IMR-90 (cell line): Measurements from ENCODE around the gene MAN1C1. TPM values are rescaled to one million over a fixed set of nuclear protein-coding genes. Genes with fewer than 3 reads are reported as not detected.

Source experiments
- ATAC-seq: fragments of 200-7000 bp; cut with Tn5 transposase; 2 replicates; pipeline ENCODE4 v1.9.1; 2020; ENCODE audit warnings: low read depth, mild to moderate bottlenecking, moderate library complexity
- BruUV-seq: library from RNA; stranded (reverse); fragments of 400-500 nt; replicated peaks from 2 replicates; lab custom pipeline; 2021; lab: Mats Ljungman, UMichigan
- CTCF ChIA-PET: fragments of 300-600 bp; formaldehyde crosslinking; extraction: SDS; loops from one replicate; lab custom pipeline; 2021; ENCODE audit warnings: antibody characterized with exemption; lab: Yijun Ruan, JAX
- POLR2A ChIA-PET: fragments of 300-600 bp; sonication (Branson Sonifier 250); formaldehyde crosslinking; loops from one replicate; lab custom pipeline; 2022; ENCODE audit warnings: antibody characterized with exemption; ENCODE audit not compliant: unreplicated experiment; lab: Charles Lee
- DNase-seq: peaks from one replicate; pipeline ENCODE4 v3.0.0; 2013
- H2AFZ ChIP-seq: replicated peaks from 2 replicates; pipeline ENCODE3; 2013; ENCODE audit warnings: low read length, mild to moderate bottlenecking; ENCODE audit not compliant: poor library complexity
- H2AK5ac ChIP-seq: 2 replicates; pipeline ENCODE4 v1.6.1; 2013; ENCODE audit warnings: low read depth, low read length, inconsistent platforms
- H2AK9ac ChIP-seq: replicated peaks from 2 replicates; pipeline ENCODE3; 2013; ENCODE audit warnings: mild to moderate bottlenecking, low read depth, low read length, moderate library complexity; ENCODE audit not compliant: poor library complexity
- H2BK120ac ChIP-seq: 2 replicates; pipeline ENCODE4 v1.6.1; 2013; ENCODE audit warnings: low read depth, low read length, inconsistent platforms
- H2BK15ac ChIP-seq: 3 replicates; pipeline ENCODE4 v1.6.1; 2013; ENCODE audit warnings: low read depth, low read length, inconsistent platforms
- H2BK20ac ChIP-seq: 2 replicates; pipeline ENCODE4 v1.6.1; 2013; ENCODE audit warnings: low read depth, mild to moderate bottlenecking, inconsistent platforms, low read length, moderate library complexity
- H2BK5ac ChIP-seq: 2 replicates; pipeline ENCODE4 v1.6.1; 2013; ENCODE audit warnings: mild to moderate bottlenecking, low read depth, low read length, inconsistent platforms; ENCODE audit not compliant: poor library complexity, severe bottlenecking
- H3K14ac ChIP-seq: replicated peaks from 2 replicates; pipeline ENCODE4 v1.6.1; 2013; ENCODE audit warnings: low read depth, low read length, inconsistent platforms
- H3K18ac ChIP-seq: 2 replicates; pipeline ENCODE4 v1.6.1; 2013; ENCODE audit warnings: low read depth, low read length, control low read depth
- H3K23ac ChIP-seq: 2 replicates; pipeline ENCODE4 v1.6.1; 2013; ENCODE audit warnings: low read depth, low read length, inconsistent platforms
- H3K27ac ChIP-seq: 2 replicates; pipeline ENCODE4 v1.5.1; 2013; ENCODE audit warnings: mild to moderate bottlenecking, control low read depth, low read length; ENCODE audit not compliant: insufficient read depth
- H3K27me3 ChIP-seq: 2 replicates; pipeline ENCODE4 v1.6.1; 2013; ENCODE audit warnings: low read length; ENCODE audit not compliant: control insufficient read depth, insufficient read depth
- H3K36me3 ChIP-seq: 2 replicates; pipeline ENCODE4 v1.6.1; 2013; ENCODE audit warnings: low read length, mixed read lengths; ENCODE audit not compliant: control insufficient read depth, insufficient read depth
- H3K4ac ChIP-seq: 2 replicates; pipeline ENCODE4 v1.6.1; 2013; ENCODE audit warnings: low read depth, low read length, inconsistent platforms
- H3K4me1 ChIP-seq: 2 replicates; pipeline ENCODE4 v1.6.1; 2013; ENCODE audit warnings: low read length, mixed read lengths; ENCODE audit not compliant: control insufficient read depth, insufficient read depth
- H3K4me2 ChIP-seq: 2 replicates; pipeline ENCODE4 v1.6.1; 2013; ENCODE audit warnings: low read depth, mild to moderate bottlenecking, control low read depth, low read length, moderate library complexity
- H3K4me3 ChIP-seq: 2 replicates; pipeline ENCODE4 v1.5.1; 2013; ENCODE audit warnings: low read depth, mild to moderate bottlenecking, control low read depth, low read length, moderate library complexity; ENCODE audit not compliant: insufficient read depth
- H3K56ac ChIP-seq: 2 replicates; pipeline ENCODE4 v1.6.1; 2013; ENCODE audit warnings: low read length, inconsistent platforms; ENCODE audit not compliant: insufficient read depth; ENCODE audit errors: extremely low read depth
- H3K79me1 ChIP-seq, 2 experiments: 2 replicates each; pipeline ENCODE4 v1.6.1; 2013; ENCODE audit warnings: low read length in 2 of 2, inconsistent platforms in 1 of 2, low read depth in 1 of 2
- H3K9ac ChIP-seq: 2 replicates; pipeline ENCODE4 v1.6.1; 2013; ENCODE audit warnings: low read depth, low read length, control low read depth
- H3K9me1 ChIP-seq: 2 replicates; pipeline ENCODE4 v1.6.1; 2013; ENCODE audit warnings: low read length, inconsistent platforms; ENCODE audit not compliant: insufficient read depth
- H3K9me3 ChIP-seq: 2 replicates; pipeline ENCODE4 v1.6.1; 2013; ENCODE audit warnings: low read length; ENCODE audit not compliant: control insufficient read depth, insufficient read depth
- H4K20me1 ChIP-seq: 2 replicates; pipeline ENCODE4 v1.6.1; 2013; ENCODE audit warnings: low read length, inconsistent platforms; ENCODE audit not compliant: insufficient read depth
- H4K5ac ChIP-seq: 2 replicates; pipeline ENCODE4 v1.6.1; 2013; ENCODE audit warnings: mild to moderate bottlenecking, low read depth, low read length, control low read depth
- H4K8ac ChIP-seq, 2 experiments: 2 replicates each; pipeline ENCODE4 v1.6.1; 2013; ENCODE audit warnings: low read depth in 2 of 2, low read length in 2 of 2, control low read depth in 1 of 2, inconsistent platforms in 1 of 2
- H4K91ac ChIP-seq: 2 replicates; pipeline ENCODE4 v1.6.1; 2013; ENCODE audit warnings: low read depth, low read length, inconsistent platforms; ENCODE audit not compliant: insufficient read depth
- BHLHE40 ChIP-seq: fragments of 150-350 bp; IDR thresholded peaks from 2 replicates; pipeline ENCODE4 v1.6.1; 2016; ENCODE audit warnings: mild to moderate bottlenecking, low read depth, low read length
- CEBPB ChIP-seq: IDR thresholded peaks from 2 replicates; pipeline ENCODE4 v1.6.1; 2012; ENCODE audit warnings: low read depth, low read length, improper control_type of control experiment
- CHD1 ChIP-seq: IDR thresholded peaks from 2 replicates; pipeline ENCODE4 v1.6.1; 2012; ENCODE audit warnings: low read depth, low read length, improper control_type of control experiment
- CTCF ChIP-seq: conservative IDR thresholded peaks from 2 replicates; pipeline ENCODE4 v1.5.1; 2012; ENCODE audit warnings: mild to moderate bottlenecking, low read depth, low read length, improper control_type of control experiment
- ELK1 ChIP-seq: fragments of 150-350 bp; IDR thresholded peaks from 2 replicates; pipeline ENCODE4 v1.6.1; 2016; ENCODE audit warnings: low read depth, mild to moderate bottlenecking, low read length, moderate library complexity, borderline replicate concordance
- FOS ChIP-seq: fragments of 150-350 bp; IDR thresholded peaks from 2 replicates; pipeline ENCODE4 v1.6.1; 2016; ENCODE audit warnings: low read depth, low read length
- MAFK ChIP-seq: IDR thresholded peaks from 2 replicates; pipeline ENCODE4 v1.6.1; 2012; ENCODE audit warnings: low read depth, low read length, improper control_type of control experiment
- MAZ ChIP-seq: IDR thresholded peaks from 2 replicates; pipeline ENCODE4 v1.6.1; 2012; ENCODE audit warnings: low read depth, mild to moderate bottlenecking, low read length, improper control_type of control experiment, moderate library complexity, borderline replicate concordance
- MXI1 ChIP-seq: IDR thresholded peaks from 2 replicates; pipeline ENCODE4 v1.6.1; 2012; ENCODE audit warnings: low read depth, mild to moderate bottlenecking, low read length, moderate library complexity, borderline replicate concordance
- NFE2L2 ChIP-seq: fragments of 150-350 bp; IDR thresholded peaks from 2 replicates; pipeline ENCODE4 v1.6.1; 2016; ENCODE audit warnings: low read depth, mild to moderate bottlenecking, low read length
- POLR2A ChIP-seq: IDR thresholded peaks from 2 replicates; pipeline ENCODE4 v1.6.1; 2012; ENCODE audit warnings: mild to moderate bottlenecking, low read depth, low read length
- RAD21 ChIP-seq: IDR thresholded peaks from 2 replicates; pipeline ENCODE4 v1.6.1; 2012; ENCODE audit warnings: low read length, improper control_type of control experiment
- RCOR1 ChIP-seq: IDR thresholded peaks from 2 replicates; pipeline ENCODE4 v1.6.1; 2012; ENCODE audit warnings: mild to moderate bottlenecking, low read length, improper control_type of control experiment; ENCODE audit not compliant: insufficient replicate concordance
- RFX5 ChIP-seq: IDR thresholded peaks from 2 replicates; pipeline ENCODE4 v1.8.0; 2012; ENCODE audit warnings: low read depth, mild to moderate bottlenecking, low read length, moderate library complexity
- SMC3 ChIP-seq: fragments of 150-350 bp; IDR thresholded peaks from 2 replicates; pipeline ENCODE4 v1.6.1; 2016; ENCODE audit warnings: low read depth, mild to moderate bottlenecking, antibody characterized with exemption, low read length, moderate library complexity
- USF2 ChIP-seq: fragments of 150-350 bp; IDR thresholded peaks from 2 replicates; pipeline ENCODE4 v1.6.1; 2017; ENCODE audit warnings: mild to moderate bottlenecking, antibody characterized with exemption, low read length, low read depth
- WGBS, 2 experiments: methylation state at CpG; one replicate each; pipeline versions ENCODE4 v1.1.5 to v1.1.7; 2013; ENCODE audit warnings: missing lambda C conversion rate in 2 of 2; ENCODE audit not compliant: insufficient read length in 1 of 2; ENCODE audit errors: extremely low coverage in 2 of 2; 5-methylcytosine and 5-hydroxymethylcytosine counted together
- dilution Hi-C: fragments of 300-500 bp; cut with HindIII; formaldehyde crosslinking; loops from one replicate; pipeline ENCODE4 v1.14.3; 2018; ENCODE audit warnings: low sequenced_read_pairs; ENCODE audit not compliant: unreplicated experiment
- in situ Hi-C: fragments of 300-500 bp; cut with MboI; formaldehyde crosslinking; loops from 3 replicates; pipeline ENCODE4 v1.14.3; 2019; ENCODE audit warnings: low sequenced_read_pairs, inconsistent platforms, mixed read lengths
- intact Hi-C: fragments of 100-400 bp; cut with micrococcal nuclease; formaldehyde crosslinking; loops from 2 replicates; pipeline ENCODE4 v1.10.0; 2022
- polyA plus RNA-seq, 3 experiments: library from polyadenylated mRNA; depleted of rRNA; stranded (reverse); fragments of >200 nt; gene quantifications; 2 replicates each; pipeline ENCODE4 v1.2.3, GENCODE V29; 2012; ENCODE audit warnings: low replicate concordance in 1 of 3
- total RNA-seq: library from RNA; depleted of rRNA; stranded (reverse); fragments of >200 nt; gene quantifications from 2 replicates; pipeline ENCODE4 v1.2.3, GENCODE V29; 2012

MAN1C1 gene
- total and polyA plus RNA-seq, 2 of the 4 experiments (the other 2 are of a cell fraction): 3.2 to 11.3 TPM

GRCh38 chr1:25725482-25725881 lies 108.9 kb downstream of the MAN1C1 start:
- WGBS, 2 experiments: 93% methylated on average over 5 of the region's 8 CpGs; no CpG with 5 or more reads in 1 of the 2 experiments
- no TSS peak for BruUV-seq
- CTCF ChIA-PET: interaction anchor here (0.8 kb wide), 1 partner anchor 117 kb away, joined by 4 read pairs; no protein-coding TSS in a partner anchor

More at GRCh38 chr1:25725482-25725881, 108.9 kb downstream of the MAN1C1 start:
- H2AK5ac ChIP-seq: no peak overlapping the region
- no peak overlapping the region for H2BK20ac ChIP-seq
- H3K4me2 ChIP-seq: no peak overlapping the region
- no peak overlapping the region for H3K9ac ChIP-seq
- 0 out of 2 replicates have a peak, but pooled peaks cover 14% of the 10 kb centered on the region for H3K9me1 ChIP-seq
- no peaks in the 10 kb centered on the region; the same call in 1 of the 2 replicates for H3K27me3 ChIP-seq
- in situ Hi-C loops (no loop called here), dilution Hi-C loops (no loop called here), intact Hi-C loops (no loop called here)
- H2AFZ ChIP-seq: no peak overlapping the region
- peaks cover 14% of the 10 kb centered on the region for H3K4me1 ChIP-seq
- H4K8ac ChIP-seq: no peak overlapping the region
- no peak overlapping the region for H3K18ac ChIP-seq
- no peak overlapping the region for H2BK15ac ChIP-seq
- H4K20me1 ChIP-seq: peaks cover 1% of the 10 kb centered on the region; the same call in 1 of the 2 replicates
- no peak overlapping the region for H3K27ac ChIP-seq
- no peak overlapping the region for H3K56ac ChIP-seq
- H2BK120ac ChIP-seq: no peak overlapping the region
- H3K36me3 ChIP-seq: peaks cover 2% of the 10 kb centered on the region; the same call in 1 of the 2 replicates
- no peak overlapping the region for H3K4me3 ChIP-seq
- no peaks in the 10 kb centered on the region for H3K9me3 ChIP-seq
- H4K5ac ChIP-seq: no peak overlapping the region
- POLR2A ChIA-PET: no interaction called here
- H2BK5ac ChIP-seq: no peak overlapping the region
- no peak overlapping the region for H2AK9ac ChIP-seq
- TF ChIP-seq CEBPB (no peak), POLR2A (no peak), SMC3 (no peak), FOS (no peak), CHD1 (no peak), MXI1 (no peak), USF2 (no peak), MAFK (no peak), RCOR1 (no peak), RFX5 (no peak), CTCF (no peak), NFE2L2 (no peak), BHLHE40 (no peak), ELK1 (no peak), RAD21 (no peak), MAZ (no peak)
- ATAC-seq (no peak), DNase-seq (no peak)
- no peak overlapping the region for H3K14ac ChIP-seq
- no peaks in the 10 kb centered on the region; a peak in 1 of 4 replicates for H3K79me1 ChIP-seq
- H3K23ac ChIP-seq: no peak overlapping the region
- H4K91ac ChIP-seq: no peak overlapping the region
- no peak overlapping the region for H3K4ac ChIP-seq
